ENCODE measurements around the gene SART3. TPM values are rescaled to one million over a fixed set of nuclear protein-coding genes. Genes with fewer than 3 reads are reported as not detected.

Gene SART3
- total RNA-seq, 1 donor from 2014 or later: 44.8 TPM

DNA sequence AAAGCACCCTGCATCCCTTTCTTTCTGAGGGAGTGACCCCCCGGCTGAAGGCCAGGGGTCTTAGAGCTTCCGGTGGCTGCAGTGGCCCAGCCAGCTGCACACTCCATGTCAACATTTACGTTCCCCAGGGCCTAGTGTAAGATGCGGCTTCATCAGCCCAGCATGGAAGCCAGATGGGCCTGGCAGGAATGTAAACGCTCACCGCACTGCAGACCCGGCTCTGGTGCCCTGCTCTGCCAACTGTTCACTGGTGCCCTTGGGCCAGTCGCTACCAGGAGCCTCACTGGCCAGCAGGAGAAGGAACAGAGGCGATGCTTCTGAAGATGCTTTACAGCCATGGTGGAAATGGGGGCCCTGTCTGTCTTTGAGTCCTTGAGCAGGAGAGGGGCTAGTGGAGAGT lies 45.5 kb upstream of the SART3 start:
- ATAC-seq: no peak
- intact Hi-C loops (cut with DNase I): no loop called here
- H3K27ac ChIP-seq: no peak overlapping the region
- no peaks in the 10 kb centered on the region for H3K4me1 ChIP-seq
- TF ChIP-seq CTCF (IDR thresholded peaks at IDR 0.05): no peak
- H3K27me3 ChIP-seq: no peaks in the 10 kb centered on the region
- no peak overlapping the region for H3K4me3 ChIP-seq
- DNase-seq: no peak
- no peaks in the 10 kb centered on the region for H3K9me3 ChIP-seq
- H3K36me3 ChIP-seq: no peaks in the 10 kb centered on the region

DNA sequence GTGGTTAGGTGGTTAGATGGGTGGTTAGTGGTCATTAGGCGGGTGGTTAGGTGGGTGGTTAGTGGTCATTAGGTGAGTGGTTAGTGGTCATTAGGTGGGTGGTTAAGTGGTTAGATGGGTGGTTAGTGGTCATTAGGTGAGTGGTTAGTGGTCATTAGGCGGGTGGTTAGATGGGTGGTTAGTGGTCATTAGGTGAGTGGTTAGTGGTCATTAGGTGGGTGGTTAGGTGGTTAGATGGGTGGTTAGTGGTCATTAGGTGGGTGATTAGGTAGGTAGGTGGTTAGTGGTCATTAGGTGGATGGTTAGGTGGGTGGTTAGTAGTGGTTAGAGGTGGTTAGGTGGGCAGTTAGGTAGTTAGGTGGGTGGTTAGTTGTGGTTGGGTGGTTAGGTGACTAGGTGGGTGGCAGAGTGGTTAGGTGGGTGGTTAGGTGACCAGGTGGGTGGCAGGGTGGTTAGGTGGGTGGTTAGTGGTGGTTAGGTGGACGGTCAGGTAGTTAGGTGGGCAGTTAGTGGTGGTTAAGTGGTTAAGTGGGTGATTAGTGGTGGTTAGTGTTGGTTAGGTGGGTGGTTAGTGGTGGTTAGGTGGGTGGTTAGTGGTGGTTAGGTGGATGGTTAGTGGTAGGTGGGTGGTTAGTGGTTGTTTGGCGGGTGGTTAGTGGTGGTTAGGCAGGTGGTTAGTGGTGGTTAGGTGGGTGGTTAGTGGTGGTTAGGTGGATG lies 44.9 kb upstream of the SART3 start:
- ATAC-seq: no peak
- H3K27me3 ChIP-seq: no peaks in the 10 kb centered on the region
- H3K4me1 ChIP-seq: no peaks in the 10 kb centered on the region
- no peaks in the 10 kb centered on the region for H3K36me3 ChIP-seq
- intact Hi-C loops (cut with DNase I): no loop called here
- H3K27ac ChIP-seq: no peak overlapping the region
- no peak for TF ChIP-seq CTCF (IDR thresholded peaks at IDR 0.05)
- no peak overlapping the region for H3K4me3 ChIP-seq
- H3K9me3 ChIP-seq: no peaks in the 10 kb centered on the region
- no peak for DNase-seq

- DNase-seq (no peak), ATAC-seq (no peak)
- no peak for TF ChIP-seq CTCF (IDR thresholded peaks at IDR 0.05)
- Histone ChIP-seq H3K9me3 (no peaks in the 10 kb centered on the region), H3K36me3 (no peaks in the 10 kb centered on the region), H3K4me1 (no peaks in the 10 kb centered on the region), H3K27ac (no peak overlapping the region), H3K4me3 (no peak overlapping the region), H3K27me3 (no peaks in the 10 kb centered on the region)
- intact Hi-C loops (cut with DNase I): no loop called here
Measured at GRCh38 chr12:108605000-108605689, 44.2 kb upstream of the SART3 start.

GRCh38 chr12:108604208-108604941 lies 43.4 kb upstream of the SART3 start:
- no peak overlapping the region for H3K4me3 ChIP-seq
- H3K4me1 ChIP-seq: no peaks in the 10 kb centered on the region
- intact Hi-C loops (cut with DNase I): no loop called here
- H3K36me3 ChIP-seq: no peaks in the 10 kb centered on the region
- DNase-seq: no peak
- no peak for ATAC-seq
- H3K27ac ChIP-seq: no peak overlapping the region
- no peaks in the 10 kb centered on the region for H3K27me3 ChIP-seq
- no peak for TF ChIP-seq CTCF (IDR thresholded peaks at IDR 0.05)
- no peaks in the 10 kb centered on the region for H3K9me3 ChIP-seq

GRCh38 chr12:108603743-108604142 lies 42.8 kb upstream of the SART3 start:
- no peak for ATAC-seq
- intact Hi-C loops (cut with DNase I): no loop called here
- H3K27ac ChIP-seq: no peak overlapping the region
- H3K4me1 ChIP-seq: no peaks in the 10 kb centered on the region
- no peak for TF ChIP-seq CTCF (IDR thresholded peaks at IDR 0.05)
- H3K27me3 ChIP-seq: no peaks in the 10 kb centered on the region
- no peaks in the 10 kb centered on the region for H3K36me3 ChIP-seq
- no peak for DNase-seq
- H3K9me3 ChIP-seq: no peaks in the 10 kb centered on the region
- no peak overlapping the region for H3K4me3 ChIP-seq

Data from upper lobe of right lung (tissue), 1 donor.